Activated T-helper 9 cell treated with anti-CD3 and anti-CD28 coated beads, Interleukin-2, amount 50 U/mL, for 16 hours (primary cell): ENCODE results near the gene PLEKHA4.
"Not testable (repeated sequence)": the region's sequence is repeated elsewhere in the genome, so short reads cannot be mapped to it uniquely, and the experiment has no call there.

Experiments
- DNase-seq: peaks from one replicate; pipeline ENCODE4 v3.0.0-alpha.2; 2020; ENCODE audit warnings: low read depth

The PLEKHA4 gene

DNA sequence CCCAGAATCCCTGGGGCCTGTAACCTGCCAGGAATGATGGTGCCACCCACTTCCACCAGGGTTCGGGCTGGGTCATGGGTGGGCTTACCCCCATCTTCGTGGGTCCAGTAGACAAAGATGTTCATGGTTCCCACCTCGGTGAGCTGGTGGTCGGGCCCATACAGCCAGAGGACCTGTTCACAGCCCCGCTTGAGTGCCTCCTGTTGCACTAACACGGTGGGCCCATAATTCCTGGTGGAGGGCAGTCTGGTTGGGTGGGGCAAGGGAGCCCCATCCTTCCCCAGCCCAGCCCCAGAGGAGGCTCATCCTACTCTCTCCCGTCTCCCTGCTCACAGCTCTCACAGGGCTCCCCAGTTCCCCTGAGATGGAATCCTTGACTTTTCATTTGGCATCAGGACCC lies 71.3 kb downstream of the PLEKHA4 start:
- no peak for DNase-seq

DNA sequence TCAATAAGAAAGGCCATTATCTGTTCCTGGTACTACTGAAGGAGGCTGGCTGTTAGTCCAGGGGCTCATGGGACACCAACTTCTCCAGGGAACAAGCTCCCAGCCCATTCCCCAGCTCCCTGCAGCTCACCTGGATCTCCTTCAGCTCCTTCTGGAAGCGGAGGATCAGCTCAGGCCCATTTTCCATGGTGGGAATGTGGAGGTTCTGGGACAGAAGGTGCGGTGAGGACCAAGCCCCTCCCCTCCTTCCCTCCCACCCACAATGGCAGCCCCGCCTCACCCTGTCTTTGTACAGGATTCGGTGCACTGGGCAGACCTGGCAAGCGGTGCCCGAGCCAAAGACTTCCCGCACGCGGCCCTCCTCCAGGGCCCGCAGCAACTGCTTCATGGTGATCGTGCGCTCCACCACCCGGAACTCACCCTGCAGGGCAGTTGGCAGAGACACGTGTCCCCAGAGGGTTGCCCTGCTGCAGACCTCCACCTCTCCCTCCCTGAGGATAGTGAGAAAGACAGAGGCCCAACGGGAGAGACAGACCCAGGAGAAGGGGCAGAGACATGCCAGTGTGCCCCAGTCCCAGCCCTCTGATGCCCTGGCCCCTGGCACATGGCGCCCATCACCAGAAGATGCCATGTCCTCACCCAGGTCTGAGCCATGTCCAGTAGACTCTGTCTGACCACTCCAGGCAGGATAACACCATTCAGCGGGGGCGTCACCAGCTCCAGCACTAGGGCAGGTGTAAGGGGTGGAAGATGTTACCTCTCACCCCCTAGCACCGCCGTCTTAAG lies 71.9 kb downstream of the PLEKHA4 start:
- DNase-seq, result no peak

- no peak for DNase-seq
Measured at GRCh38 chr19:48795685-48796070, 72.7 kb downstream of the PLEKHA4 start.

DNA sequence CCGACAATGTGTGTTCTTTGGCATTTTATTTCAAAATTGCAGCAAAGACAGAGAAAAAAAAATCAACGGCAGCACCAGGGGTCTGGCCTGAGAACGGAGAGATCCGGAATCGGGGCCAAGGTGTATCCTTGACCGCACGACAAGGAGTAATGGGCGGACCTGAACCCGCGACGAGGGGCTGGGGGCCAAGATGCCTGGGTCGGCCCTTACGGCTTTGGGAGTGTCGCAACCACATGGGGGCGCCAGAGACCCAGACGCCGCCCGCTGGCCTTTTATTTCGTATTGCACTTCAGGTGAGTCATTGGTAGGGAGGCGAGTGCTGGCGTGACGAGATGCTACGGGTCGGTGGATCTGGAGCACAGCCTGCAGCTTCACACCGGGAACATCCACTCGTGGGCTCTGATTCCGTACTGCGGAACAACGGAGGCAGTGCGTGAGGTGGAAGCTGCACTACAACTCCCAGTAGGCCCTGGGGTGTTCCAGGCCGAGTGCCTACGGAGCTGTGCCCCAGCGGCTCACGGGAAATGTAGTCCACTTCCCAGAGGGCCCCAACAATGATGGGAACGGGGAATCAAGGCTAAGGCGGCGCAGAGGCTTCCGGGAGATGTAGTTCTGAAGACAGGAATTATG lies 73.2 kb downstream of the PLEKHA4 start:
- peak; percentile 71 for DNase-seq

- DNase-seq, result no peak
Measured at GRCh38 chr19:48794291-48794690, 74.1 kb downstream of the PLEKHA4 start.

DNA sequence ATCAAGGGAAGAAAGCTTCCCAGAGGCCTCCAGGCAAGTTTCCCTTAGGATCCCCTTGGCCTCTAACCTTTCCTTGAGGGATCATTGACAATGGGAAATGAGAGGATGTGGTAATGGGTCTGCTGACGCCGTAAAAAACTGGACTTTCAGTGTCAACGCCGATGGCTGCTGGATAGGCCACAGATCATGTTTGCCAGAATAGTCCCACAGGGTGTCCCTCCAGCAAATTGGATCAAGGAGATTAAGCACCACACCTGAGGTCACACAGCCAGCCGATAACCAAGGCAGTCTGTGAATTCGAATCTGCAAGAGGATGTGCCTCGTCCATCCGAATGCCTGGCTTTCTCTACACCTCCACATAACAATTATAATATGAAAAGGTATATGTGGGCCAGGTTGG lies 75.1 kb downstream of the PLEKHA4 start:
- DNase-seq, result no peak

- not testable (repeated sequence) for DNase-seq
Measured at GRCh38 chr19:48787331-48787730, 81.1 kb downstream of the PLEKHA4 start.
